Measurements from ENCODE around the gene HEXIM1.

Gene HEXIM1

GRCh38 chr17:45155029-45155428 is 6.8 kb downstream of the HEXIM1 start:
- no peak for FAIRE-seq
- TF ChIP-seq POLR2A (IDR thresholded peaks at IDR 0.05; ENCODE audit: low read depth, low read length) = no peak
- no peak for DNase-seq (ENCODE audit: insufficient read length, low spot score)

GRCh38 chr17:45155483-45155882 is 7.2 kb downstream of the HEXIM1 start:
- FAIRE-seq (no peak), DNase-seq (ENCODE audit: insufficient read length, low spot score) (no peak)
- TF ChIP-seq POLR2A (IDR thresholded peaks at IDR 0.05; ENCODE audit: low read depth, low read length) = no peak

DNA sequence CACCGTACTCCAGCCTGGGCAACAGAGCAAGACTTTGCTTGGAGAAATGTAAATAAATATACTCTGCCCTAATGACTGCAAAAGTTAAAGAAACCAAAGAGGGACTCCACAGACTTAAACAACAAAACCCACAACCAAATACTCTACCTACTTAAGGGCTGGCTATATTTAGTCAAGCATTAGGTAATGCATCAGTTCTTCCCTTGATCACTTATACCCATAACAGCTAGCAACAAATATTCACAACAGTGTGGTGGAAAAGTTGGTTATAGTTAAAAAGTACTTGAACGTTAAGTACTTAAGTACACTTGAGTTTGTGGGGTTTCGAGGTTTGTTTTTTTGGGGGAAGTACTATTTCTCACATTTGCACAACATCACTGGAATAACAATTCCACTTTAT is 8.0 kb downstream of the HEXIM1 start:
- FAIRE-seq (no peak), DNase-seq (ENCODE audit: insufficient read length, low spot score) (no peak)
- no peak for TF ChIP-seq POLR2A (IDR thresholded peaks at IDR 0.05; ENCODE audit: low read depth, low read length)

- TF ChIP-seq POLR2A (IDR thresholded peaks at IDR 0.05; ENCODE audit: low read depth, low read length) = peak; percentile 2
- FAIRE-seq (no peak), DNase-seq (ENCODE audit: insufficient read length, low spot score) (no peak)
These were observed 12.4 kb downstream of the HEXIM1 start for GRCh38 chr17:45160447-45161287.

DNA sequence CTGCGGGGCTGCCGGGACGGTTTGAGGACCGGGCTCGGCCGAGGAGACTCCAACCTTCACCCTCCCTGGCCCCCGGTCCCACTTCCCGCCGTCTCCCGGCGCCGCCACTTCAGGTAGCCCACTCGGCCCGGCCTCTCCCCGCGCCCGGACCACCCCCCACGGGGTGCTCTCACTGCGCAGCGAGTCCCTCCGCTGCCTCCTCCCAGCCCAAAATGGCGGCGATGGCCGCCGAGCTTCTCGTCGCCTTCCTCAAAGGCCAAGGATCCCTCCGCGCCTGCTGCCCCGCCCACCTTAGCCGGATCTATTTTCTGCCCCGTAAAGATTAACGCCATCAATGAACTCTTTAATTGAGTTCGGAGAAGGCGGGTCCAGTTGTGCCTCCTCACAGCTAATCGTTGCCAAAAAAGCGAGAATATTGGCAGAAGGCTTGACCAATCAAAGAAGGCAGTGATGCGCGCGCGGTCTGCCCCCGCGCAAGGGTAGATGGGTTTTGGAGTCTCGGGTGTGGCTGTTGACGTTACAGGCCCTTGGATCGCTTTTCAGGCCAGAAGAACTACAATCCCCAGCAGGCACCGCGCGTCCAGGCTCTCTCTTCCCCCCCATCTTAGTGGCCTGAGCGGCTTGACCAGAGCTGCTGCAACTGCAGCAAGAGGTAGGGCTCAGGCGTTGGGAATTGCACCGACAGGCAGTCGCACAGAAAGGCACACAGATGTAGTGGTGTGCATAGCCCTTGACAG is 13.2 kb downstream of the HEXIM1 start, which contains the start of gene HEXIM2:
TSS of gene HEXIM2 (plus strand) at position 588 of the 737 bp plus-strand sequence. CDS start 919 bp downstream, outside the sequence.
- DNase-seq (ENCODE audit: insufficient read length, low spot score) (peak; percentile 85), FAIRE-seq (peak; percentile 48)
- TF ChIP-seq POLR2A (IDR thresholded peaks at IDR 0.05; ENCODE audit: low read depth, low read length) = peak; percentile 83

DNA sequence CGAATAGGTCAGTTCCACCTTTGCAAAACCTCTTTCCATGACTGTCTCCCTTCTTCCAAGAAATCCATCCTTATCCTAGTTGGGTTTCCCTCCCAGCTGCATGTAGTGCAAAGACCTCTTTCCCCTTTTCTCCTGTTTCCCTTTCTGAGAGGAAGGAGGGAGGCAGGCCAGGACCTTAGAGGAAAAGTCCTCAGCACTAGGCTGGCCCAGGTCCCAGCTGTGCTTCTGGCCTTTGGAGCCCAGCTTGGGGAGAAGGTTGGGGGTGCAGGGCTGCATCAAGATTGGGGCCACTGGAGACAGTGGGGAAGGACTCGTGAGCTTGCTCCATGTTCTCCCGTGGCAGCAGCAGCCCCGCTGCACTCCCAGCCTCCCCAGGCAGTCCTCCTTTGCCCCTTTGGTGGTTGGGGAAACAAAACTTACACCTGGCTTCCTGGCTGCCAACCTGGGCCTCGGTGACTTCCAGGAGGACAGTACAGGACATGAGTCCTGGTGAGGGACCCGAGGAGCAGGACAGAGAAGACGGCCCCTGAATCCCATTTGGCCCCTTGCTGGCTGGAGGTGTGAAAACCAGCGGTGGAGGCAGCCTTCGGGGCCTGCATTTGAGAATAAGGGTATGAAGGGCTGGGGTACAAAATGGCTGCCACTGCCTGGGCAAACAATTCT is 13.9 kb downstream of the HEXIM1 start:
- FAIRE-seq = no peak
- TF ChIP-seq POLR2A (IDR thresholded peaks at IDR 0.05; ENCODE audit: low read depth, low read length) = no peak
- no peak for DNase-seq (ENCODE audit: insufficient read length, low spot score)

DNA sequence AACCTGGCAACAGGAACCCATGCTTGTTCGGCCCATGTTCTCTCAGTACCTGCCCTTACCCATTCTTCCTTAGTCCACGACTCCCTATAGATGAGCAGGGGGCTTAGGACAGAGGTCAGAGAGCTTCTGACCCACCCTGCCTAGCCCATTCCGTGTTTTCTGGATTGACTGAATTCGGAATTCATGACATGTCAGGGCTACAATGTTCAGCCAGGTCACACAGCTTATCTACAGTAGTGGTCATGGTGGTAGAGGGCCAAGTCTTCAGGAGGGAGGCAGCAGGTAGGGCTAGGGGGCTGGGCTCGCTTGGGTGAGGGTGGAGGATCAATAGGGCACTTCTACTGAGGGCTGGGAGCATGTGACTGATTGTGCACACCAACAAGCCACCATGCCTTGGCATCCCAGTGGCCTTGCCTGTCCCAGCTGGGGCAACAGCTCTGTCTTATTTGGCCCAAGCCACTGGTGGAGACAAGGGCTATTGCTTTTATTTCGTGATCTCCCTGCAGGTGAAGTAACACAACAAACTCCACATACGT is 16.5 kb downstream of the HEXIM1 start:
- FAIRE-seq (no peak), DNase-seq (ENCODE audit: insufficient read length, low spot score) (no peak)
- TF ChIP-seq POLR2A (IDR thresholded peaks at IDR 0.05; ENCODE audit: low read depth, low read length) = no peak

- FAIRE-seq (no peak), DNase-seq (ENCODE audit: insufficient read length, low spot score) (no peak)
- TF ChIP-seq POLR2A (IDR thresholded peaks at IDR 0.05; ENCODE audit: low read depth, low read length) = no peak
These were observed 20.9 kb downstream of the HEXIM1 start for GRCh38 chr17:45168991-45169752.

DNA sequence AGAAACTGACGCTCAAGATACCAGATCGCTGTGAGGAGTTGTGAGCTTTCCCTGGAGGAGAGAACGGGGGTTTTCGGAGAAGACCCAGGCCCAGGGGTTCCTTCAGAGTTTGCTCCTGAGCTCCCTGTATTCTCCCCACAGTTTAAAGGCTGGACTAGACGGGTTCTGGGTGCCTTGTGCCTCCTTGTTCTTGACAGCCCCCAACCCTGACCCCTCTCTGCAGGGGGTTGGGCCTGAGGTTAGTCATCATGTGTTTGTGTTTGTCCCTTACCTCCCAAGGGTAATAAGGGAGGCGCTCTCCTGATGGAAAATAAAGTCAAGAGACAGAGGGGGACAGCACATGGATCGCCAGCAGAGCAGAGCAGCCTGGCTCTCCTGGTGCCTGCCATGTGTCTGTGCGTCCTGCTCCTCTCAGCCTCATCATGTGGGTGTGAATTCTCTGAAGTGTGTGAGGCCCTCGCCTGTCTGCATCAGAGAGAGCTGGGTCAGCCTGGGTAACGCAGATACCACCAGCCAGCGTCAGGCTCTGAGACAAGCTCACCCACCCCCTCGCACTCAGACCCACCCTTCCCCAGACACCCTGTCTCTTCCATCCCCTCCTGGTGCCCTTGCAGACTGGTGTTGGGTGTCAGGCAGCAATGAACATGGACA is 22.1 kb downstream of the HEXIM1 start:
- DNase-seq (ENCODE audit: insufficient read length, low spot score) (no peak), FAIRE-seq (no peak)
- TF ChIP-seq POLR2A (IDR thresholded peaks at IDR 0.05; ENCODE audit: low read depth, low read length) = peak; percentile 48; the same call in 1 of the 2 replicates

DNA sequence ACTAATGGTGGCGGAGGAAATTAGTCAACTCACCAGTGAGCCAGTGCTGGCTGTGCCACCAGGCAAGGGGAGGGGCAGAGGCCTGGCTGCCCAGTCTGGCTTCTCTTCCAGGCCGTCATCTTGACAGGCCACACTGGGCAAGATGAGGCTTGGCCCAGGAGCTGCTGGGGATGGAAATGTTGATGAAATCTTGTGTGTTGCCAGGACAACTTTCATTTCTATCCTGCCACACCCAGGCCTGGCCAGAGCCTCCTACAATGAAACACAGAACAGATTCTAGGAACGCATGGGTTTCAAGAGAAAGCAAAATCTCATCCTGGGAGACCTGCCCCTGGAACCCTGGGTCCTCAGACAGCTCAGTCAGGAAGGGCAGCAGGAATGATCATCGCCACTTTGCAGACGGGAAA is 22.7 kb downstream of the HEXIM1 start:
- no peak; the same call in none of the 2 replicates for TF ChIP-seq POLR2A (IDR thresholded peaks at IDR 0.05; ENCODE audit: low read depth, low read length)
- DNase-seq (ENCODE audit: insufficient read length, low spot score) (peak; percentile 81), FAIRE-seq (peak; percentile 50)

- DNase-seq (ENCODE audit: insufficient read length, low spot score) = peak; percentile 73
- TF ChIP-seq POLR2A (IDR thresholded peaks at IDR 0.05; ENCODE audit: low read depth, low read length) = peak; percentile 36; the same call in 1 of the 2 replicates
- FAIRE-seq = no peak
These were observed 23.3 kb downstream of the HEXIM1 start for GRCh38 chr17:45171338-45172231.

DNA sequence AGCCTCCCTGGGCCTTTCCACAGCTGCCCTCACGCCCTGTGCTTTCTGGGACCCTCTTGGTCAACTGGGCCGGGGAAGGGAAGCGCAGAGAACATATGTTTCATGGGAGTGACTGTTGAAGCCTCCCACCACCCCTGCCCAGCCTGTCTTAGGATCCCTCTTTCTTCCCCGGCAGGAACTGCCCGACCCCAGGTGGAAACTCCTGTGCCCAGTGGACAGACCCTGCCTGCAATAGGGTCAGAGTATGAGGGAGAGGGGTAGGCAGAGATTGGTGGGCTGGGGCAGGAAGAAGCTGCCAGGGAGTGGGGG is 23.9 kb downstream of the HEXIM1 start:
- DNase-seq (ENCODE audit: insufficient read length, low spot score) = no peak
- no peak for FAIRE-seq
- TF ChIP-seq POLR2A (IDR thresholded peaks at IDR 0.05; ENCODE audit: low read depth, low read length) = peak; percentile 29; the same call in 1 of the 2 replicates
